ENCODE data around the gene MLLT3.

GRCh38 chr9:20634895-20635294 is 12.6 kb upstream of the MLLT3 start:
- TF ChIP-seq, protein P1, sequence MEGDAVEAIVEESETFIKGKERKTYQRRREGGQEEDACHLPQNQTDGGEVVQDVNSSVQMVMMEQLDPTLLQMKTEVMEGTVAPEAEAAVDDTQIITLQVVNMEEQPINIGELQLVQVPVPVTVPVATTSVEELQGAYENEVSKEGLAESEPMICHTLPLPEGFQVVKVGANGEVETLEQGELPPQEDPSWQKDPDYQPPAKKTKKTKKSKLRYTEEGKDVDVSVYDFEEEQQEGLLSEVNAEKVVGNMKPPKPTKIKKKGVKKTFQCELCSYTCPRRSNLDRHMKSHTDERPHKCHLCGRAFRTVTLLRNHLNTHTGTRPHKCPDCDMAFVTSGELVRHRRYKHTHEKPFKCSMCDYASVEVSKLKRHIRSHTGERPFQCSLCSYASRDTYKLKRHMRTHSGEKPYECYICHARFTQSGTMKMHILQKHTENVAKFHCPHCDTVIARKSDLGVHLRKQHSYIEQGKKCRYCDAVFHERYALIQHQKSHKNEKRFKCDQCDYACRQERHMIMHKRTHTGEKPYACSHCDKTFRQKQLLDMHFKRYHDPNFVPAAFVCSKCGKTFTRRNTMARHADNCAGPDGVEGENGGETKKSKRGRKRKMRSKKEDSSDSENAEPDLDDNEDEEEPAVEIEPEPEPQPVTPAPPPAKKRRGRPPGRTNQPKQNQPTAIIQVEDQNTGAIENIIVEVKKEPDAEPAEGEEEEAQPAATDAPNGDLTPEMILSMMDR (IDR thresholded peaks at IDR 0.05; ENCODE audit: borderline replicate concordance, extremely low read depth, low read length, poor library complexity, severe bottlenecking): no peak
- TF ChIP-seq EZH2 (IDR thresholded peaks at IDR 0.05; ENCODE audit: borderline replicate concordance, low read depth, low read length, severe bottlenecking): no peak

Measured in DND-41 (cell line).